ENCODE measurements around the gene JARID2. TPM values are rescaled to one million over a fixed set of nuclear protein-coding genes. Genes with fewer than 3 reads are reported as not detected.

Gene JARID2
- polyA plus RNA-seq, 1 donor (not counting 4 experiments of a cell fraction or from before 2014, with no cell fraction given): 11.0 TPM

DNA sequence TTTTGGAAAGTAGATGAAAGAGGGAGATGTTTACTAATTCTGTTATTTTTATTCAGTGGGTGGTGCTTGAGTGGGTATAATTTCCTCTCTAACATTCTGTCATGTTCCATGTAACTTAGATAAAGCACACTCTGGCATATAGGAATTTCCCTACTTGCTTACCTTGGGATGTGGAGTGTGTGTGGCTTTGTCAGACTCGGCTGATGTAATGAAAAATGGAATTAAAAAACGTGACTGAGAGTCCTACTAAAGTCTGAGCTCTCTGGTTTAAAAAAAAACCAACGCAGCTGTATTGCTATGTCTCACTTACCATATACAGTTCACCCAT, 98.3 kb downstream of the JARID2 start:
- no peak for TF ChIP-seq EZH2 (IDR thresholded peaks at IDR 0.05; ENCODE audit: low read length)
- TF ChIP-seq, protein P1, sequence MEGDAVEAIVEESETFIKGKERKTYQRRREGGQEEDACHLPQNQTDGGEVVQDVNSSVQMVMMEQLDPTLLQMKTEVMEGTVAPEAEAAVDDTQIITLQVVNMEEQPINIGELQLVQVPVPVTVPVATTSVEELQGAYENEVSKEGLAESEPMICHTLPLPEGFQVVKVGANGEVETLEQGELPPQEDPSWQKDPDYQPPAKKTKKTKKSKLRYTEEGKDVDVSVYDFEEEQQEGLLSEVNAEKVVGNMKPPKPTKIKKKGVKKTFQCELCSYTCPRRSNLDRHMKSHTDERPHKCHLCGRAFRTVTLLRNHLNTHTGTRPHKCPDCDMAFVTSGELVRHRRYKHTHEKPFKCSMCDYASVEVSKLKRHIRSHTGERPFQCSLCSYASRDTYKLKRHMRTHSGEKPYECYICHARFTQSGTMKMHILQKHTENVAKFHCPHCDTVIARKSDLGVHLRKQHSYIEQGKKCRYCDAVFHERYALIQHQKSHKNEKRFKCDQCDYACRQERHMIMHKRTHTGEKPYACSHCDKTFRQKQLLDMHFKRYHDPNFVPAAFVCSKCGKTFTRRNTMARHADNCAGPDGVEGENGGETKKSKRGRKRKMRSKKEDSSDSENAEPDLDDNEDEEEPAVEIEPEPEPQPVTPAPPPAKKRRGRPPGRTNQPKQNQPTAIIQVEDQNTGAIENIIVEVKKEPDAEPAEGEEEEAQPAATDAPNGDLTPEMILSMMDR (optimal IDR thresholded peaks at IDR 0.05 in 1 of 3, IDR thresholded peaks at IDR 0.05 in 1 of 3, conservative IDR thresholded peaks at IDR 0.05 in 1 of 3; ENCODE audit: extremely low read depth in 1 of 3, insufficient read depth in 2 of 3, low read length in 3 of 3): no peak
- Histone ChIP-seq H2AFZ (ENCODE audit: control insufficient read depth, low read length) (no peak overlapping the region), H3K4me1 (ENCODE audit: control insufficient read depth, extremely low read depth, insufficient read depth, low read length) (peaks cover 12% of the 10 kb centered on the region), H3K27ac (ENCODE audit: control insufficient read depth, insufficient read depth, low read length) (no peak overlapping the region), H4K20me1 (ENCODE audit: control insufficient read depth, extremely low read depth, insufficient read depth, low read length) (peaks cover 9% of the 10 kb centered on the region), H3K79me2 (ENCODE audit: control insufficient read depth, insufficient read depth, low read length) (peaks cover 89% of the 10 kb centered on the region), H3K36me3 (ENCODE audit: control insufficient read depth in 2 of 2, extremely low read depth in 1 of 2, insufficient read depth in 2 of 2, low read length in 2 of 2) (no peaks in the 10 kb centered on the region), H3K4me3 (ENCODE audit: control insufficient read depth in 2 of 3, extremely low read depth in 1 of 3, insufficient read depth in 2 of 3, low read depth in 1 of 3, low read length in 3 of 3) (no peak overlapping the region), H3K9me1 (ENCODE audit: control insufficient read depth, extremely low read depth, insufficient read depth, low read length) (peaks cover 3% of the 10 kb centered on the region), H3K27me3 (ENCODE audit: control insufficient read depth, extremely low read depth, insufficient read depth, low read length) (no peaks in the 10 kb centered on the region), H3K9me3 (ENCODE audit: control insufficient read depth, low read depth, low read length) (no peaks in the 10 kb centered on the region), H3K4me2 (ENCODE audit: control insufficient read depth, extremely low read depth, insufficient read depth, low read depth, low read length) (no peak overlapping the region), H3K9ac (ENCODE audit: control insufficient read depth, extremely low read depth, insufficient read depth, low read length) (no peak overlapping the region)
- FAIRE-seq (no peak), DNase-seq (ENCODE audit: low read depth, low spot score) (no peak)
- dilution Hi-C loops (cut with MboI; ENCODE audit: extremely low pct_ligation_motif_present, low sequenced_read_pairs): no loop called here

DNA sequence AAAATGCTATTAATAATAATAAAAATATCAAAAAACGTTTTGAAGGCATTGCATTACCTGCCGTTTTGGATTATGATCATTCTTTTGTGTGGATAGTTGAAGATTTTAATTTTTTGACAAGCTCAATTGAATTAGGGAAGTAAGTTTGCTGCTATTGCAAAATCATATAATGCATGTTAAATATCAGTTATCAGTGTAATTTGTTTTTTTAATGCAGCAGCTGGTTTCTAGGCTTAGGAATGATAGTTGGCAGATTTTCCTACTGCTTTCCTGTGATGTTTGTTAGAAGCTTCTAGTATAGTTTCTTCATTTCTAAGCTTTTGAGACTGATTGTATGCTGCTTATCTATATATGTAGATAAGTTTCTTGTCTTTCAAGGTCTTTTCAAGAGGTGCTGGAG, 99.0 kb downstream of the JARID2 start:
- H2AFZ ChIP-seq (ENCODE audit: control insufficient read depth, low read length): no peak overlapping the region
- dilution Hi-C loops (cut with MboI; ENCODE audit: extremely low pct_ligation_motif_present, low sequenced_read_pairs): no loop called here

More for the DNA sequence above, 99.0 kb downstream of the JARID2 start:
- Histone ChIP-seq H3K9ac (ENCODE audit: control insufficient read depth, extremely low read depth, insufficient read depth, low read length) (no peak overlapping the region), H3K79me2 (ENCODE audit: control insufficient read depth, insufficient read depth, low read length) (peaks cover 91% of the 10 kb centered on the region), H3K4me2 (ENCODE audit: control insufficient read depth, extremely low read depth, insufficient read depth, low read depth, low read length) (no peak overlapping the region), H3K9me3 (ENCODE audit: control insufficient read depth, low read depth, low read length) (no peaks in the 10 kb centered on the region), H3K27me3 (ENCODE audit: control insufficient read depth, extremely low read depth, insufficient read depth, low read length) (no peaks in the 10 kb centered on the region), H3K9me1 (ENCODE audit: control insufficient read depth, extremely low read depth, insufficient read depth, low read length) (peaks cover 3% of the 10 kb centered on the region), H3K4me3 (ENCODE audit: control insufficient read depth in 2 of 3, extremely low read depth in 1 of 3, insufficient read depth in 2 of 3, low read depth in 1 of 3, low read length in 3 of 3) (no peak overlapping the region), H3K4me1 (ENCODE audit: control insufficient read depth, extremely low read depth, insufficient read depth, low read length) (peaks cover 12% of the 10 kb centered on the region), H4K20me1 (ENCODE audit: control insufficient read depth, extremely low read depth, insufficient read depth, low read length) (peaks cover 9% of the 10 kb centered on the region), H3K36me3 (ENCODE audit: control insufficient read depth in 2 of 2, extremely low read depth in 1 of 2, insufficient read depth in 2 of 2, low read length in 2 of 2) (no peaks in the 10 kb centered on the region), H3K27ac (ENCODE audit: control insufficient read depth, insufficient read depth, low read length) (no peak overlapping the region)
- FAIRE-seq (no peak), DNase-seq (ENCODE audit: low read depth, low spot score) (no peak)
- TF ChIP-seq, protein P1 (optimal IDR thresholded peaks at IDR 0.05 in 1 of 3, IDR thresholded peaks at IDR 0.05 in 1 of 3, conservative IDR thresholded peaks at IDR 0.05 in 1 of 3; ENCODE audit: extremely low read depth in 1 of 3, insufficient read depth in 2 of 3, low read length in 3 of 3): no peak
- TF ChIP-seq EZH2 (IDR thresholded peaks at IDR 0.05; ENCODE audit: low read length): no peak

All from keratinocyte (primary cell).